GM18870 (cell line): ENCODE data around the gene FGF18.

Source experiments
- ATAC-seq: cut with Tn5 transposase; IDR thresholded peaks from one replicate; pipeline ENCODE4 v1.9.1; 2021; ENCODE audit warnings: moderate library complexity; ENCODE audit not compliant: unreplicated experiment

FGF18 gene

GRCh38 chr5:171438738-171439137, 19.3 kb downstream of the FGF18 start:
- ATAC-seq: no peak

GRCh38 chr5:171441246-171441791, 21.9 kb downstream of the FGF18 start:
- ATAC-seq: no peak

- no peak for ATAC-seq
Observed at GRCh38 chr5:171442287-171443042, 23.0 kb downstream of the FGF18 start.

- no peak for ATAC-seq
Observed at GRCh38 chr5:171444582-171444981, 25.1 kb downstream of the FGF18 start.

- ATAC-seq: no peak
Observed at GRCh38 chr5:171445644-171446516, 26.4 kb downstream of the FGF18 start.

GRCh38 chr5:171447226-171447625, 27.8 kb downstream of the FGF18 start:
- ATAC-seq: no peak

- no peak for ATAC-seq
Observed at GRCh38 chr5:171449426-171449825, 30.0 kb downstream of the FGF18 start.

- no peak for ATAC-seq
Observed at GRCh38 chr5:171450423-171451331, 31.2 kb downstream of the FGF18 start.

GRCh38 chr5:171451421-171451820, 32.0 kb downstream of the FGF18 start:
- ATAC-seq: no peak

- no peak for ATAC-seq
Observed at GRCh38 chr5:171453056-171453725, 33.7 kb downstream of the FGF18 start.

GRCh38 chr5:171453988-171454387, 34.5 kb downstream of the FGF18 start:
- ATAC-seq: no peak

- ATAC-seq: no peak
Observed at GRCh38 chr5:171454549-171454948, 35.1 kb downstream of the FGF18 start.

- no peak for ATAC-seq
Observed at GRCh38 chr5:171455522-171455921, 36.1 kb downstream of the FGF18 start.

GRCh38 chr5:171457208-171457981, 37.9 kb downstream of the FGF18 start:
- no peak for ATAC-seq

- ATAC-seq: no peak
Observed at GRCh38 chr5:171459839-171460238, 40.4 kb downstream of the FGF18 start.

GRCh38 chr5:171462136-171462927, 42.9 kb downstream of the FGF18 start:
- no peak for ATAC-seq

GRCh38 chr5:171462928-171463861, 43.7 kb downstream of the FGF18 start:
- ATAC-seq: no peak

GRCh38 chr5:171463862-171464229, 44.4 kb downstream of the FGF18 start:
- no peak for ATAC-seq
